NCI-H2029 (cell line): ENCODE measurements around the gene PIK3R1.
A peak's percentile ranks its signal among the peaks of the same experiment; 100 is the strongest.

Experiments used
- DNase-seq: peaks from one replicate; lab custom pipeline; 2025; lab: John Stamatoyannopoulos, UW

The PIK3R1 gene

GRCh38 chr5:68271124-68271523 lies 55.6 kb downstream of the PIK3R1 start:
- DNase-seq: no peak

GRCh38 chr5:68272289-68272688 lies 56.7 kb downstream of the PIK3R1 start:
- DNase-seq: no peak

- DNase-seq: no peak
Observed at GRCh38 chr5:68273717-68274409, 58.3 kb downstream of the PIK3R1 start.

- DNase-seq: no peak
Observed at GRCh38 chr5:68274847-68275651, 59.5 kb downstream of the PIK3R1 start.

GRCh38 chr5:68276740-68277139 lies 61.2 kb downstream of the PIK3R1 start:
- DNase-seq: no peak

GRCh38 chr5:68277431-68277830 lies 61.9 kb downstream of the PIK3R1 start:
- DNase-seq: no peak

GRCh38 chr5:68279984-68280383 lies 64.4 kb downstream of the PIK3R1 start:
- no peak for DNase-seq

- DNase-seq: no peak
Observed at GRCh38 chr5:68282001-68282400, 66.4 kb downstream of the PIK3R1 start.

GRCh38 chr5:68283766-68284165 lies 68.2 kb downstream of the PIK3R1 start:
- DNase-seq: no peak

- DNase-seq: no peak
Observed at GRCh38 chr5:68285075-68285840, 69.7 kb downstream of the PIK3R1 start.

GRCh38 chr5:68285851-68286611 lies 70.5 kb downstream of the PIK3R1 start:
- peak; percentile 37 for DNase-seq

GRCh38 chr5:68286612-68286912 lies 71.0 kb downstream of the PIK3R1 start:
- no peak for DNase-seq

- DNase-seq: no peak
Observed at GRCh38 chr5:68287631-68287975, 72.0 kb downstream of the PIK3R1 start.

GRCh38 chr5:68287976-68288706 lies 72.6 kb downstream of the PIK3R1 start:
- peak; percentile 51 for DNase-seq

GRCh38 chr5:68288707-68289134 lies 73.2 kb downstream of the PIK3R1 start:
- DNase-seq: no peak

- DNase-seq: no peak
Observed at GRCh38 chr5:68289498-68289897, 73.9 kb downstream of the PIK3R1 start.

- no peak for DNase-seq
Observed at GRCh38 chr5:68290260-68290674, 74.7 kb downstream of the PIK3R1 start.

- no peak for DNase-seq
Observed at GRCh38 chr5:68290847-68291246, 75.3 kb downstream of the PIK3R1 start.

GRCh38 chr5:68292316-68292715 lies 76.8 kb downstream of the PIK3R1 start:
- no peak for DNase-seq

GRCh38 chr5:68295772-68296171 lies 80.2 kb downstream of the PIK3R1 start:
- no peak for DNase-seq

GRCh38 chr5:68296895-68297294 lies 81.3 kb downstream of the PIK3R1 start:
- DNase-seq: no peak

GRCh38 chr5:68297656-68298055 lies 82.1 kb downstream of the PIK3R1 start:
- DNase-seq: no peak
